Midbrain (tissue), 1 donor: Measurements from ENCODE around the gene VSTM2B.
A peak's percentile ranks its signal among the peaks of the same experiment; 100 is the strongest.

Experiments used
- DNase-seq: peaks from one replicate; lab custom pipeline; 2025; lab: John Stamatoyannopoulos, UW

The VSTM2B gene

DNA sequence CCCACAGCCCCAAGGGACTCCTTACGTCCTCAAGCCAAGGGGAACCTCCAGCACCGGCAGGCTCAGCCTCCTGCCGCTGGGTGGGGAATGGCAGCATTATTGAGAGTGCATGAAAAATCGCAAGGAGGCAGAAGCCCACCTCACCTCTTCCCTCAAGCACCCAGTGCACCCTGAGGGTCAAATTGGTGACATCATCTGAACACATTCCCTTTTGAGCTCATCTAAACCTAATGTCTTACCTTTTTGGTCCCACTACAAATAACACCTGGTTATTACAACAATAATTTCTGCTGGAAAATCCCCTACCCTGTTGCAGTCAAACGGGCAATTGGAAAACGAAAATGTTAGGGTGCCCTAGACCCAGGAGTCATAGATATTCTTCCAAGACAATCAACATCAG lies 68.1 kb downstream of the VSTM2B start:
- DNase-seq = no peak

- DNase-seq = no peak
These were observed 70.4 kb downstream of the VSTM2B start for GRCh38 chr19:29596080-29596727.

DNA sequence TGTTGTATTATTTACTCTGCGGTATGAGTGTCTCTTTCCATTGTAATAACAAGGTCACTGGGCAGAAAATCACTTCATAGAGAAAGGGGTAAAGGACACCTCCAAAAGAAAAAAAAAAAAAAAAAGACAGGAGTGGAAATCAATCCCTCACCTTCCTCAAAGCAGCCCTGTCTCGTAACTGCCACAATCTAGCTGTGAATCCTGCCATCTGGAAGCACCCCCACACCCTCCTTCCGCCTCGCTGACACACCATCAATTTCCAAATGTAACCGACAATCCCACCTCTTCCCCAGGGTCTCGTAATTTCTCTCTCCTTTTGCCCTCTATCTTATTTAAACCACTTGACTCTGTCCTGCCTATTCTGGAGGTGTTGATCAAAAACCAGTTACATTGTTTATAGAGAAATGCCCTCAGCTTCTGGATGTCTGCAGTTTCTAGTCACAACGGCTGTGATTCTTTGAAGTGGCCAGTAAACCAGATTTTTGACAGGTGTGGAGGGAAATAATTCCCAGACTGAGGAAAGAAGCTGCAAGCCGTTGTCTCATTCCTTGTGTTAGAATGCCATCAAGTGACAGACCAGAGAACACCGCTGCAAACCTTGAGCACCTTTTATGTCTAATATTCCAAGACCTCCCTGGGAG lies 71.2 kb downstream of the VSTM2B start:
- DNase-seq = peak; percentile 3

GRCh38 chr19:29598036-29598435 lies 72.2 kb downstream of the VSTM2B start:
- DNase-seq = no peak

GRCh38 chr19:29598496-29598895 lies 72.7 kb downstream of the VSTM2B start:
- DNase-seq = no peak

DNA sequence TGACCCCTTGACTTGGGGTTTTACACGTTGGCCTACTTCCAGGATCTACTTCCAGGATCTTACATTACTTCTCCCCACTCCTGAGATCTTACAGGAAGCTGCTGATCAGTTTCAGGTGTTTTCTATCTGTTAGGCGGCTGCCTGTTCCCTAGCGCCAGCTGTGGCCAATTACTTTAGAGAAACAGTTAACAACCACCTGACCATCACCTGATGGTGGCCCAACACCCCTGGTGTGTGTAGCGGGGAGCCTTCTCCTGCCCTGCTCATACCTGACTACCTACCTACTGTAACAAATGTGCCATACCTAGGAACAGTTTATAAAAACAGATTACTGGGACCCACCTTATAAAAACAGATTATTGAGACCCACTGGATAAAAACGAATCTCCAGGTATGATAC lies 77.5 kb downstream of the VSTM2B start:
- DNase-seq = no peak

DNA sequence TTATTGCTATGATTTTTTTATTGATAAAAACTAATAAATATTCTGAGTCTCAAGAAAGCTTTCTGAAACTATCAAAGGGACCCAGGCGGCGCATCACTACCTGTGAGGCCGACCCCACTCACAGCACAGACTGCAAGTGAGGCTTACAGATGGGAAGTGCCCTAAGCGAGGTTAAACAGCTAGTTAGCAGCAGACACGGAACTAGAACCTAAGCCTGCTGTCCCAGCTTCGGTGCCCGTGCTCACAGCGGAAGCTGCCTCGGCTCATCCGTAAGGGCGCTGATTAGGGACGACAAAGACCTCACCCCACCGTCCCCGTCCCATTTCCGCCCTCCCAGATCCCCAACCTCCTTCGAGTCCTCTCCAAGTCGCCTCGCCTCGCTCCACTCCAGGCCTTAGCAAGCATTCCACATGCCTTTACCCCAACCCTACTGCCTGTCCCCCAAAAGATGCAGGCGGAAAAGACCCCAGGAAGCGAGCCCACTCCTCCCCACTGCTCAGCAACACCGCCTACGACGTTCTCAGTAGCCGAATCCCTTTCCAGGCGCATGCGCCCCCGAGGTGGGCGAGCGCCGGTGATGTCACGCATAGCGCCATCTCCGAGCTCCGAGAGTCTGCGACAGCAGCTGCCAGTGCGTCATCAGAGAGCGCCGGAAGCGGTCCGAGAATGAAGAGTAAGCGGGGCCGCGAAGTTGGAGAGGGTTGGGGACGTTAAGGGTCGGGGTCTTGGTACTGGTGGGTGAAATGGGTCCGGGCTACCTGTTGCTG lies 80.0 kb downstream of the VSTM2B start, which contains the start of gene POP4:
POP4 (plus strand) TSS at position 631 of the 767 bp plus-strand sequence; CDS start at position 667, 36 bp downstream.
- DNase-seq = peak; percentile 98

DNA sequence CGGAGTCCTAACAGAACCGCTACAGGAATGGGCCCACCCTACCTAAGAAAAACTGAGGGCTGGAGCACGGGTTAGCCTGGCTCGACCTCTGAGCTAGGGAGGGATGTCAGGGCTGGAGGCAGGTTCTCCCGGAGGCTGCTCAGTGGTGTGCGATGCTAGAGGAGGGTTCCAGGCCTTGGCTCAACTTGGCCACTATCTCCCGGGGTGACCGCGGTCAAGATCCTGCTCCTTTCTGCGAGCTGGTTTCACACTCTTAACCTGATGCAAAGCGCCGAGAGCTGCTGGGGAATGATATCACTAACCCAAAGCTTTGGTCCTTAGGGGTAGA lies 80.6 kb downstream of the VSTM2B start:
- DNase-seq = no peak

- DNase-seq = no peak
These were observed 83.8 kb downstream of the VSTM2B start for GRCh38 chr19:29609636-29610035.

DNA sequence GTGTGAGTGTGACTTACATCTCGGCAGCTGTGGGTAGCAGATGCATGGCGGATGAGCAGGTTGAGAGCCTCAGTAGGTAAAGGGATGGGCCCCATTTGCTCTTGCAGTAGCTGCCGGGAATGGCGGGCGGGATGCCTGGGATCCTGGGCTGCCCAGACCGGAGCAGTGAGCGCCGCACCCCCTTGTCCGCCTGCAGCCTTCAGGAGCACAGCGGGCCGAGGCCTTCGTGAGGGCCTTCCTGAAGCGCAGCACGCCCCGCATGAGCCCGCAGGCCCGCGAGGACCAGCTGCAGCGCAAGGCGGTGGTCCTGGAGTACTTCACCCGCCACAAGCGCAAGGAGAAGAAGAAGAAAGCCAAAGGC lies 84.4 kb downstream of the VSTM2B start:
- no peak for DNase-seq

GRCh38 chr19:29610574-29611271 lies 84.9 kb downstream of the VSTM2B start:
- DNase-seq = peak; percentile 83

GRCh38 chr19:29612121-29612520 lies 86.3 kb downstream of the VSTM2B start:
- no peak for DNase-seq

GRCh38 chr19:29612801-29613595 lies 87.2 kb downstream of the VSTM2B start:
- no peak for DNase-seq

DNA sequence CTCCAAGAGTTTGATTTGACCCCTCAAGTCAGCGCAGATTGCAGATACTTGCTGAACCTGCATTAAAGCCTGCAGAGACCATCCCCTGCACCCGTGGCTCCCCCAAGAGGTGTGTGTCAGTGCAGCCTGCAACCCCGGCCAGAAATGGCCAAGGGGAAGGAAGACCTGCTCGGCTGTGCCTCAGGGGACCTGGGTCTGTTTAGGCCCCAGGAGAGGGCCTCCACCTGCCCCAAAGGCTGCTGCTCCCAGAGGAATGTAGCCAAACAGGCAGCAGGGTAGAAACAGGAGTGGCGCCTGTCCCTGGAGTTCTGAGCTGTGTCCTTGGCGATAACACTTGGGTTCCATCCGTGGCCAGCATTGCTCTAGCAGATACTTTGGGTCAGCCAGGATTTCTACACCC lies 88.3 kb downstream of the VSTM2B start:
- no peak for DNase-seq
